Measurements from ENCODE around the gene CD99.
"Not testable (repeated sequence)": the region's sequence is repeated elsewhere in the genome, so short reads cannot be mapped to it uniquely, and the experiment has no call there.

Gene CD99

GRCh38 chrX:2658585-2659292, 32.4 kb upstream of the CD99 start:
- no peak for DNase-seq
- ATAC-seq (replicated peaks), result no peak
- Mint-ChIP-seq H3K4me3 (no peak overlapping the region), H3K4me1 (ENCODE audit: low read depth in 2 of 2) (no peaks in the 10 kb centered on the region), H3K27me3 (no peaks in the 10 kb centered on the region), H3K36me3 (ENCODE audit: insufficient read depth) (peaks cover 3% of the 10 kb centered on the region), H3K9me3 (no peaks in the 10 kb centered on the region), H3K27ac (peak overlapping the region in 1 of 2 donors; percentile 75)

GRCh38 chrX:2662586-2662985, 28.5 kb upstream of the CD99 start:
- DNase-seq (no peak), ATAC-seq (replicated peaks) (no peak)
- no peaks in the 10 kb centered on the region for H3K27me3 Mint-ChIP-seq
- H3K27ac Mint-ChIP-seq, result peak overlapping the region in 1 of 2 donors; percentile 53
- H3K9me3 Mint-ChIP-seq, result no peaks in the 10 kb centered on the region
- peaks cover 2 to 12% of the 10 kb centered on the region in 2 donors for H3K4me1 Mint-ChIP-seq (ENCODE audit: low read depth in 2 of 2)
- H3K4me3 Mint-ChIP-seq, result no peak overlapping the region
- H3K36me3 Mint-ChIP-seq (ENCODE audit: insufficient read depth), result peaks cover 3% of the 10 kb centered on the region

DNA sequence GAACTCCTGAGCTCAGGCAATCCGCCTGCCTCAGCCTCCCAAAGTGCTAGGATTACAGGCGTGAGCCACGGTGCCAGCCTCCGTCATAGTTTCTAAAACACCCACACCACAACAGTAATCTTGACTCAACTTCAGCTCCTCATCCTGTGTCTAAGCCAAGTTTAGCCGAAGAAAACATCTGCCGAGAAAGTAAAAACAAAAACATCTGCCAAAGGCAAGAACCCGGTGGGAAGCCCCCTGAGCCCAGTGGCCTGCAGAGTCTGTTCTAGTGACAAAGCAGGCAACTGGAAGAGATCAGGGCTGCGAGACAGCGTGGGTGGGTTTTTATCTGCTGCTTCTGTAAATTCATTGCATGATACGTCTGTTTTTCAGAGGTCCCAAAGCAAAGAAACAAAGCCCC, 26.6 kb upstream of the CD99 start:
- Mint-ChIP-seq H3K9me3 (no peaks in the 10 kb centered on the region), H3K27me3 (no peaks in the 10 kb centered on the region), H3K27ac (peak overlapping the region; percentile 38 to 65), H3K4me3 (no peak overlapping the region), H3K4me1 (ENCODE audit: low read depth in 2 of 2) (peaks cover 2 to 12% of the 10 kb centered on the region in 2 donors), H3K36me3 (ENCODE audit: insufficient read depth) (peaks cover 3% of the 10 kb centered on the region)
- no peak for DNase-seq
- ATAC-seq (replicated peaks), result no peak

GRCh38 chrX:2665387-2666304, 25.4 kb upstream of the CD99 start:
- DNase-seq, result no peak
- Mint-ChIP-seq H3K4me1 (ENCODE audit: low read depth in 2 of 2) (peaks cover 2 to 12% of the 10 kb centered on the region in 2 donors), H3K9me3 (no peaks in the 10 kb centered on the region), H3K27me3 (no peaks in the 10 kb centered on the region), H3K4me3 (no peak overlapping the region), H3K27ac (peak overlapping the region in 1 of 2 donors; percentile 65), H3K36me3 (ENCODE audit: insufficient read depth) (peaks cover 3% of the 10 kb centered on the region)
- no peak for ATAC-seq (replicated peaks)

- peaks cover 3% of the 10 kb centered on the region for H3K36me3 Mint-ChIP-seq (ENCODE audit: insufficient read depth)
- no peak for ATAC-seq (replicated peaks)
- H3K4me3 Mint-ChIP-seq, result no peak overlapping the region
- no peaks in the 10 kb centered on the region for H3K27me3 Mint-ChIP-seq
- H3K4me1 Mint-ChIP-seq (ENCODE audit: low read depth in 2 of 2), result peaks cover 2 to 12% of the 10 kb centered on the region in 2 donors
- DNase-seq, result no peak
- no peaks in the 10 kb centered on the region for H3K9me3 Mint-ChIP-seq
- H3K27ac Mint-ChIP-seq, result no peak overlapping the region
Measured at GRCh38 chrX:2666491-2666890, 24.6 kb upstream of the CD99 start.

DNA sequence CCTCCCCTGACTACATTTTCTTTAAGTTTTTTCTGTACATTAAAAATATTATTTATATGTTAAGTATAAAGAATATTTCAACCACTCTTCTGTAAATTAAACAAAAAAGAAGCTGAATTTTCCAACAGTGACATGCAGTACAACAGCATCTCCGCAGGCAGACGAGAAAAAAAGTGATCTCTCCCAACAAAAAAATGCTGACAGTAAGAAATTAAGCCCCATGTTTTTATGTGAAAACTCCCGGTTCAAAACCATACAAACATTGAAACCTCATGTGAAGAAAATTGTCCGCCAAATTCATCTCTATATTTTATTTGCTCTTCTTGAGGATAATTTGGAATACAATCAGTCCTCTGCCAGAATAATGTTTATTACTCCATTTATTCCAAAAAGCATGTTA, 20.1 kb upstream of the CD99 start:
- ATAC-seq (replicated peaks), result no peak
- no peaks in the 10 kb centered on the region for H3K27me3 Mint-ChIP-seq
- no peak overlapping the region for H3K27ac Mint-ChIP-seq
- no peaks in the 10 kb centered on the region for H3K36me3 Mint-ChIP-seq (ENCODE audit: insufficient read depth)
- no peak for DNase-seq
- H3K4me3 Mint-ChIP-seq, result no peak overlapping the region
- H3K9me3 Mint-ChIP-seq, result no peaks in the 10 kb centered on the region
- no peaks in the 10 kb centered on the region for H3K4me1 Mint-ChIP-seq (ENCODE audit: low read depth in 2 of 2)

- ATAC-seq (replicated peaks), result no peak
- H3K27me3 Mint-ChIP-seq, result no peaks in the 10 kb centered on the region
- no peaks in the 10 kb centered on the region for H3K36me3 Mint-ChIP-seq (ENCODE audit: insufficient read depth)
Measured at GRCh38 chrX:2672084-2672483, 19.0 kb upstream of the CD99 start.

GRCh38 chrX:2673611-2674010, 17.5 kb upstream of the CD99 start:
- Mint-ChIP-seq H3K4me3 (no peak overlapping the region), H3K27ac (no peak overlapping the region), H3K27me3 (no peaks in the 10 kb centered on the region), H3K9me3 (no peaks in the 10 kb centered on the region), H3K4me1 (ENCODE audit: low read depth in 2 of 2) (no peaks in the 10 kb centered on the region), H3K36me3 (ENCODE audit: insufficient read depth) (no peaks in the 10 kb centered on the region)
- ATAC-seq (replicated peaks) (no peak), DNase-seq (no peak)

More at GRCh38 chrX:2672084-2672483, 19.0 kb upstream of the CD99 start:
- Mint-ChIP-seq H3K4me1 (ENCODE audit: low read depth in 2 of 2) (no peaks in the 10 kb centered on the region), H3K4me3 (no peak overlapping the region), H3K9me3 (no peaks in the 10 kb centered on the region), H3K27ac (no peak overlapping the region)
- no peak for DNase-seq

DNA sequence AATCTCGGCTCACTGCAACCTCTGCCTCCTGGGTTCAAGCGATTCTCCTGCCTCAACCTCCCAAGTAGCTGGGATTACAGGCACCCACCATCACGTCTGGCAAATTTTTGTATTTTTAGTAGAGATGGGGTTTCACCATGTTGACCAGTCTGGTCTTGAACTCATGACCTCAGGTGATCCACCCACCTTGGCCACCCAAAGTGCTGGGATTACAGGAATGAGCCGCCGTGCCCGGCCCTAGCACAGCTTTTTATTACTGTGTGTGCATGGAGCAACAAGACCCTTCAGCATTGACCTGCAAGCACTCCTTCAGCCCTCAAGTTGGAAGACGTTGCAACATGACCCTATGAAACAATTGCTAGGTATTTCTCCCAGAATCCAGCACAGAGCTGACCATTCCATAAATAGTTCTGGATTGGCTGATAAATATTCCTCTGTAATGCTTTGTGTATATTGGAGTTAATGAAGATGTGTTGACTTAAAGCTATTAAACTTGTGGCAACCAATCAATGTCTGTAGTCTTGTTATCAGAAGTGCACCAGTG, 15.4 kb upstream of the CD99 start:
- not testable (repeated sequence) for ATAC-seq (replicated peaks); H3K27me3 Mint-ChIP-seq; H3K4me3 Mint-ChIP-seq; DNase-seq; H3K27ac Mint-ChIP-seq; H3K9me3 Mint-ChIP-seq; H3K36me3 Mint-ChIP-seq (ENCODE audit: insufficient read depth); H3K4me1 Mint-ChIP-seq (ENCODE audit: low read depth in 2 of 2)

- H3K36me3 Mint-ChIP-seq (ENCODE audit: insufficient read depth), result no peaks in the 10 kb centered on the region
- no peaks in the 10 kb centered on the region for H3K9me3 Mint-ChIP-seq
- H3K27me3 Mint-ChIP-seq, result no peaks in the 10 kb centered on the region
- no peaks in the 10 kb centered on the region for H3K4me1 Mint-ChIP-seq (ENCODE audit: low read depth in 2 of 2)
- DNase-seq (no peak), ATAC-seq (replicated peaks) (no peak)
- no peak overlapping the region for H3K4me3 Mint-ChIP-seq
- no peak overlapping the region for H3K27ac Mint-ChIP-seq
Measured at GRCh38 chrX:2676794-2677675, 14.1 kb upstream of the CD99 start.

- no peak for ATAC-seq (replicated peaks)
Measured at GRCh38 chrX:2677764-2678163, 13.3 kb upstream of the CD99 start.

GRCh38 chrX:2678583-2678982, 12.5 kb upstream of the CD99 start:
- H3K27me3 Mint-ChIP-seq, result no peaks in the 10 kb centered on the region
- ATAC-seq (replicated peaks) (no peak), DNase-seq (no peak)
- no peaks in the 10 kb centered on the region for H3K4me1 Mint-ChIP-seq (ENCODE audit: low read depth in 2 of 2)
- H3K4me3 Mint-ChIP-seq, result no peak overlapping the region
- H3K27ac Mint-ChIP-seq, result no peak overlapping the region
- no peaks in the 10 kb centered on the region for H3K36me3 Mint-ChIP-seq (ENCODE audit: insufficient read depth)
- H3K9me3 Mint-ChIP-seq, result no peaks in the 10 kb centered on the region

More at GRCh38 chrX:2677764-2678163, 13.3 kb upstream of the CD99 start:
- Mint-ChIP-seq H3K36me3 (ENCODE audit: insufficient read depth) (no peaks in the 10 kb centered on the region), H3K27ac (no peak overlapping the region), H3K4me1 (ENCODE audit: low read depth in 2 of 2) (no peaks in the 10 kb centered on the region), H3K27me3 (no peaks in the 10 kb centered on the region), H3K4me3 (no peak overlapping the region), H3K9me3 (no peaks in the 10 kb centered on the region)
- no peak for DNase-seq

Measured in effector memory CD8-positive, alpha-beta T cell (primary cell).